ENCODE results near the gene RCAN3.
"Not testable (repeated sequence)": the region's sequence is repeated elsewhere in the genome, so short reads cannot be mapped to it uniquely, and the experiment has no call there.

Gene RCAN3

GRCh38 chr1:24507405-24507804 lies 4.8 kb downstream of the RCAN3 start:
- TF ChIP-seq, protein P1, sequence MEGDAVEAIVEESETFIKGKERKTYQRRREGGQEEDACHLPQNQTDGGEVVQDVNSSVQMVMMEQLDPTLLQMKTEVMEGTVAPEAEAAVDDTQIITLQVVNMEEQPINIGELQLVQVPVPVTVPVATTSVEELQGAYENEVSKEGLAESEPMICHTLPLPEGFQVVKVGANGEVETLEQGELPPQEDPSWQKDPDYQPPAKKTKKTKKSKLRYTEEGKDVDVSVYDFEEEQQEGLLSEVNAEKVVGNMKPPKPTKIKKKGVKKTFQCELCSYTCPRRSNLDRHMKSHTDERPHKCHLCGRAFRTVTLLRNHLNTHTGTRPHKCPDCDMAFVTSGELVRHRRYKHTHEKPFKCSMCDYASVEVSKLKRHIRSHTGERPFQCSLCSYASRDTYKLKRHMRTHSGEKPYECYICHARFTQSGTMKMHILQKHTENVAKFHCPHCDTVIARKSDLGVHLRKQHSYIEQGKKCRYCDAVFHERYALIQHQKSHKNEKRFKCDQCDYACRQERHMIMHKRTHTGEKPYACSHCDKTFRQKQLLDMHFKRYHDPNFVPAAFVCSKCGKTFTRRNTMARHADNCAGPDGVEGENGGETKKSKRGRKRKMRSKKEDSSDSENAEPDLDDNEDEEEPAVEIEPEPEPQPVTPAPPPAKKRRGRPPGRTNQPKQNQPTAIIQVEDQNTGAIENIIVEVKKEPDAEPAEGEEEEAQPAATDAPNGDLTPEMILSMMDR (conservative IDR thresholded peaks at IDR 0.05; ENCODE audit: control insufficient read depth, insufficient read depth, low read depth, low read length) = no peak
- DNase-seq (ENCODE audit: low read depth) = no peak
- no peak overlapping the region for H3K4me3 ChIP-seq (ENCODE audit: control insufficient read depth, low read depth, low read length)

DNA sequence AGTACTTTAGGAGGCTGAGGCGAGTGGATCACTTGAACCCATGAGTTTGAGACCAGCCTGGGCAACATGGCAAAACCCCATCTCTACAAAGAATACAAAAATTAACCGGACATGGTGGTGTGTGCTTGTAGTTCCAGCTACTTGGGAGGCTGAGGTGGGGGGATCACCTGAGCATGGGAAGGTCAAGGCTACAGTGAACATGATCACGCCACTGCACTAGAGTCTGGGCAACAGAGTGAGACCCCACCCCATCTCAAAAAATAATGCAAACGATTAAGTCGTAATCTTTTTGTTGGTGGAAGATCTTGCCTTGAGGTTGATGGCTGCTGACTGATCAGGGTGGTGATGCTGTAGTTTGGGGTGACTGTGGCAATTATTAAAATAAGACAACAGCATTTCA lies 6.3 kb downstream of the RCAN3 start:
- no peak for DNase-seq (ENCODE audit: low read depth)
- H3K4me3 ChIP-seq (ENCODE audit: control insufficient read depth, low read depth, low read length) = no peak overlapping the region
- TF ChIP-seq, protein P1 (conservative IDR thresholded peaks at IDR 0.05; ENCODE audit: control insufficient read depth, insufficient read depth, low read depth, low read length) = no peak

DNA sequence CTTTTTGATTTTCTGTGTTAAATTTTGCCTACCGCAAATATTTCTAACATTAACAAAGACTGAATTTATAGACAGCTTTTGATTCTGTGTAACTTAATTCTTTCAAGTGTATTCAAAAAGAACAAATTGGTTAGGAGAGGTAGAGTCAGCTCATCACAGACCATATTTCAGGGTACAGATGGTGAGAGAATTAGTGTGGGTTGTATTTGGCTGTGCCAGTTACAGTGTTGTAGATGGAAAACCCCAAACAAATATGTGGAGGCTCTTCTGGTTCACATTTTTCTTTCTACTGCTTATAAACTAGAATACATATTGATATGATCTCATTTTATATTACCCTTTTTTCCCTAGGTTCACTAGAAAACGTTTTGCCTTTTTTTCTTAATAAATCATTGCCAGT lies 11.1 kb downstream of the RCAN3 start:
- H3K4me3 ChIP-seq (ENCODE audit: control insufficient read depth, low read depth, low read length) = no peak overlapping the region
- TF ChIP-seq, protein P1 (conservative IDR thresholded peaks at IDR 0.05; ENCODE audit: control insufficient read depth, insufficient read depth, low read depth, low read length) = no peak
- DNase-seq (ENCODE audit: low read depth) = no peak

- no peak for DNase-seq (ENCODE audit: low read depth)
- no peak overlapping the region for H3K4me3 ChIP-seq (ENCODE audit: control insufficient read depth, low read depth, low read length)
- TF ChIP-seq, protein P1 (conservative IDR thresholded peaks at IDR 0.05; ENCODE audit: control insufficient read depth, insufficient read depth, low read depth, low read length) = no peak
These were observed 12.3 kb downstream of the RCAN3 start for GRCh38 chr1:24514946-24515345.

DNA sequence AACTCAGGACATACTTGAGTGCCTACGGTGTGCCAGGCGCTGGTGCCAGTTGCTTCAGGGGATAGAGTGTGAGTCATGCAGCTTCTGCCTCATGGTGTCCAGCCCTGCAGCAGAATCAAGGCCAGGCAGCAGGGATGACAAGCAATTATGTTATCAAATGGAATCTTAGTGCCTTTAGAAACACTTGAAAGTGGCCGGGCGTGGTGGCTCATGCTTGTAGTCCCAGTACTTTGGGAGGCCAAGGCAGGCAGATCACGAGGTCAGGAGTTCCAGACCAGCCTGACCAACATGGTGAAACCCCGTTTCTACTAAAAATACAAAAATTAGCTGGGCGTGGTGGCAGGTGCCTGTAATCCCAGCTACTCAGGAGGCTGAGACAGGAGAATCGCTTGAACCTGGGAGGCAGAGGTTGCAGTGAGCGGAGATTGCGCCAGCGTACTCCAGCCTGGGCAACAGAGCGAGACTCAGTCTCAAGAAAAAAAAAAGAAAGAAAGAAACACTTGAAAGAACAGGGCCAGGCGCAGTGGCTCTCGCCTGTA lies 13.1 kb downstream of the RCAN3 start:
- not testable (repeated sequence) for H3K4me3 ChIP-seq (ENCODE audit: control insufficient read depth, low read depth, low read length)
- peak; percentile 37 for DNase-seq (ENCODE audit: low read depth)

DNA sequence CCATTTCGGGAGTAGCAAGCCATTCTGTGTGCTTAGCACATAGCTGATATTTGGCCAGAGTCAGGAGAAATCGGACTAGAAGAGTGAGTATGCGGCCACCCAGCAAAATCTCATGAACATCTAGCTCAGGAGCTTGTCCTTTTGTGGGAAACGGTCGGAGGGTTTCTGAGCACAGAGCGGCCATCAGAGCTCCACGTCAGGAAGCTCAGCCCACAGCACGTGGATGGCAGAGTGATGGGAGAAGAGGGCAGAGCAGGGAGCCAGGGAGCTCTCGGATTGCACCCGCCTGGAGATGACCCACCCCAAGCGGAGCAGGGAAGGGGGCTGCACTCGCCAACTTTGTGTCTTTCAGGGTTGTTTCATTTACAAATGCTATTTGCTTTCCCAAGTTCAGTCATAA lies 13.9 kb downstream of the RCAN3 start:
- TF ChIP-seq, protein P1 (conservative IDR thresholded peaks at IDR 0.05; ENCODE audit: control insufficient read depth, insufficient read depth, low read depth, low read length) = no peak
- no peak overlapping the region for H3K4me3 ChIP-seq (ENCODE audit: control insufficient read depth, low read depth, low read length)
- DNase-seq (ENCODE audit: low read depth) = no peak

DNA sequence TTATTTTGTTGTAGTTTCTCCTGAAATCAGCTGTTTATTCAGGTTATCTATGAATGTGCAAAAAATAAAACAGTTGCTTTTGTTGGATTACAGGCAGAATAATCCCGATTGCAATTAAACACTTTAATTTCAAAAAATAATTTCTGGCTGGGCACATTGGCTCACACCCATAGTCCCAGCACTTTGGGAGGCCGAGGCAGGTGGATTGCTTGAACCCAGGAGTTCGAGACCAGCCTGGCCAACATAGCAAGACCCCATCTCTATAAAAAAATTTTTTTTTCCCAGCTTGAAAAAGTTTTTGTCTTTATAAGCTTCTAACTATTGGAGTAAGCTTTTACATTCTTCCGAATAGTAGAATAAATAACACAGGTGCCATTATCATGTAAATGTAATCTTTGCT lies 15.3 kb downstream of the RCAN3 start:
- no peak overlapping the region for H3K4me3 ChIP-seq (ENCODE audit: control insufficient read depth, low read depth, low read length)
- TF ChIP-seq, protein P1 (conservative IDR thresholded peaks at IDR 0.05; ENCODE audit: control insufficient read depth, insufficient read depth, low read depth, low read length) = no peak
- DNase-seq (ENCODE audit: low read depth) = no peak

DNA sequence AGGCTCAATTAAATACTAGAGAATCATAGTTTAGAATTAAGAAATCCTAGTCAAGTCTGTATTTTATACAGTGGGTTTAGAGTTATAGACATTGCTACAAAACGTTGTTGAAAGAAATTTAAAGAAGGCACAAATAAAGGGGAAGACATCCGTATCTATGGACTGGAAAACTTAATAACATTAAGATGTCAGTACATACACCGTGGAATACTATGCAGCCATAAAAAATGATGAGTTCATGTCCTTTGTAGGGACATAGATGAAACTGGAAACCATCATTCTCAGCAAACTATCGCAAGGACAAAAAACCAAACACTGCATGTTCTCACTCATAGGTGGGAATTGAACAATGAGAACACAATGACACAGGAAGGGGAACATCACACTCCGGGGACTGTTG lies 17.6 kb downstream of the RCAN3 start:
- not testable (repeated sequence) for DNase-seq (ENCODE audit: low read depth); H3K4me3 ChIP-seq (ENCODE audit: control insufficient read depth, low read depth, low read length)
